ENCODE measurements around the gene MIF4GD.

Gene MIF4GD

GRCh38 chr17:75227729-75228128, 43.3 kb downstream of the MIF4GD start:
- Histone ChIP-seq H3K27me3 (ENCODE audit: low read depth, low read length) (no peaks in the 10 kb centered on the region), H3K9me3 (ENCODE audit: control insufficient read depth in 1 of 2, low read length in 2 of 2) (no peaks in the 10 kb centered on the region), H3K4me1 (ENCODE audit: control insufficient read depth in 1 of 2, insufficient read depth in 2 of 2, low read length in 2 of 2) (peaks cover 0 to 6% of the 10 kb centered on the region in 2 donors), H3K27ac (ENCODE audit: low read length) (no peak overlapping the region), H3K4me3 (ENCODE audit: low read depth in 1 of 2, low read length in 2 of 2) (no peak overlapping the region), H3K36me3 (ENCODE audit: control insufficient read depth in 1 of 2, insufficient read depth in 2 of 2, low read length in 2 of 2) (peaks cover 45 to 65% of the 10 kb centered on the region in 2 donors)

- H3K4me1 ChIP-seq (ENCODE audit: control insufficient read depth in 1 of 2, insufficient read depth in 2 of 2, low read length in 2 of 2) = peaks cover 0 to 6% of the 10 kb centered on the region in 2 donors
- H3K36me3 ChIP-seq (ENCODE audit: control insufficient read depth in 1 of 2, insufficient read depth in 2 of 2, low read length in 2 of 2) = peaks cover 39 to 54% of the 10 kb centered on the region in 2 donors
- no peak overlapping the region for H3K27ac ChIP-seq (ENCODE audit: low read length)
- H3K27me3 ChIP-seq (ENCODE audit: low read depth, low read length) = no peaks in the 10 kb centered on the region
- H3K4me3 ChIP-seq (ENCODE audit: low read depth in 1 of 2, low read length in 2 of 2) = no peak overlapping the region
- no peaks in the 10 kb centered on the region for H3K9me3 ChIP-seq (ENCODE audit: control insufficient read depth in 1 of 2, low read length in 2 of 2)
Observed at GRCh38 chr17:75225016-75225415, 46.0 kb downstream of the MIF4GD start.

GRCh38 chr17:75219815-75220214, 51.2 kb downstream of the MIF4GD start:
- Histone ChIP-seq H3K27me3 (ENCODE audit: low read depth, low read length) (no peaks in the 10 kb centered on the region), H3K9me3 (ENCODE audit: control insufficient read depth in 1 of 2, low read length in 2 of 2) (no peaks in the 10 kb centered on the region)

GRCh38 chr17:75218131-75218530, 52.9 kb downstream of the MIF4GD start:
- Histone ChIP-seq H3K4me3 (ENCODE audit: low read depth in 1 of 2, low read length in 2 of 2) (no peak overlapping the region), H3K27me3 (ENCODE audit: low read depth, low read length) (no peaks in the 10 kb centered on the region), H3K4me1 (ENCODE audit: control insufficient read depth in 1 of 2, insufficient read depth in 2 of 2, low read length in 2 of 2) (no peaks in the 10 kb centered on the region), H3K9me3 (ENCODE audit: control insufficient read depth in 1 of 2, low read length in 2 of 2) (no peaks in the 10 kb centered on the region), H3K36me3 (ENCODE audit: control insufficient read depth in 1 of 2, insufficient read depth in 2 of 2, low read length in 2 of 2) (peaks cover 46 to 63% of the 10 kb centered on the region in 2 donors), H3K27ac (ENCODE audit: low read length) (no peak overlapping the region)

More at GRCh38 chr17:75219815-75220214, 51.2 kb downstream of the MIF4GD start:
- Histone ChIP-seq H3K27ac (ENCODE audit: low read length) (no peak overlapping the region), H3K4me1 (ENCODE audit: control insufficient read depth in 1 of 2, insufficient read depth in 2 of 2, low read length in 2 of 2) (no peaks in the 10 kb centered on the region), H3K36me3 (ENCODE audit: control insufficient read depth in 1 of 2, insufficient read depth in 2 of 2, low read length in 2 of 2) (peaks cover 39 to 59% of the 10 kb centered on the region in 2 donors), H3K4me3 (ENCODE audit: low read depth in 1 of 2, low read length in 2 of 2) (no peak overlapping the region)

Data from muscle layer of duodenum (tissue), 2 donors.